HG03066 (cell line): ENCODE data around the gene COL23A1.

ENCODE experiments used
- ATAC-seq: cut with Tn5 transposase; IDR thresholded peaks from one replicate; pipeline ENCODE4 v1.9.1; 2021; ENCODE audit warnings: low read depth; ENCODE audit not compliant: unreplicated experiment

COL23A1 gene

DNA sequence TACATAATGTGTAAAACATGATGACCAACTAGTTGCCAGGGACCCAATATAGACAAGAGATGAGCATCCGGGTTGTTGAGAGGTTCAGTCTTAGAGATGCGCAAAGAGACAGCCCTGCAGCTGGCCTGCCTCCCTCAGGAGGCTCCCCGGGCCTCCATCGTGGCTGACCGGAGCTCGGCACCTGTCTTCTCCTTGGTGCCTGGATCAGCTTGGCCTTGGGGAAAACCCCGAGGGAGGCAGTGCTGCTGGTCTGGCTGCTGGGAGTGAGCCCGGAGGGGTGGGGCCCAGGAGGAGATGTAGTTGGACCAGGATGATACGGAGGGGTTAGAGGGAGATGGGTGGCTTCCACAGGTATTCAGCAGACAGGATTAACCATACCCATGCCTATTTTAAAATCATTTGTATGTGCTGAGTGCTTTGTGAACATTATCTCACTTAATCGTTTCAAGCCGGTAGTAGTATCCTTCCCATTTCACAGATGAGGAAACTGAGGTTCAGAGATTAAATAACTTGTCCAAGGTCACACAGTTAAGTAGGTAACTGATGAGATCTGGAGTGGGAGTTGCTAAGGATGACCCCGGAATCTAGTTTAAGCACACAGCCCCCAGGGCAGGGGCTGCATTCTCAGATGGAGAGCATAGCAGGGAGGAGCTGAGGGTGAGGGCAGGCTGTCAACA lies 173.8 kb downstream of the COL23A1 start:
- ATAC-seq = no peak

DNA sequence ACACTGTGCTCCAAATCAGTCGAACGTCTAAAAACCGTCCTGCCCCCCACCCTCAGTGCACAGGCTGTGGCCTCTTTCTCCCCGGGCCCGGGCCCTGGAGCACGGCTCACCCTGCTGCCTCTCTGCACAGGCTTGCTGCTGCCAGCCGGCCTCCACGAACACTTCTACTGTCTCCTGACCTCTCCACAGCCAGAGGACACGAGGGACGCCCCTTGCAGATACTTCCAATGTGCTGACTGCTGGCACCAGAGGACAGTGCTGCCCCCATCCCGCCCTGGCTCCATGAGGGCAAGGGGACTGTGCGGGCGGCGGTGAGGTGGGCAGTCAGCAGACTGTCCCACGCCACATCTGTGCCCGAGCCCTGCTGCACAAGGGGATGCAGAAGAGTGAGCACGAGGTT lies 174.8 kb downstream of the COL23A1 start:
- ATAC-seq = no peak

DNA sequence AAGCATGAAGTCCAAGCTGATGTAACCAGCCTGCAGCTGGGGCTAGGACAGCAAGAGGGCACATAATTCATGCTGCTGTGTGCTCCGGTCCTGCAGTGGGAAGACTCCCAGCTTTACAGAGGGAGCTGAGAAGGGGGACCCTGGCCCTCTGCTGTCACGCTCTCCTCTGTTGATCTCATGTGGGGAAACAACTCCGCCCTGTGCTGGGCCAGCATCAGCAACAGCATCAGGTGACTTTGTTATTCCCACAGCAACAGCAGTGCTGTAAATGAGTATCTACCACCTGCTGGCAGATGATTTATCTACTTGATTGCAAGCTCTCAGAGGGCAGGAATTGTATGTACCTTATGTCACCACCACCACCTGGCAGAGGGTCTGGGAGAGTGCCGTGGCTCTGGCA lies 176.2 kb downstream of the COL23A1 start:
- no peak for ATAC-seq

GRCh38 chr5:178411083-178411482 lies 179.1 kb downstream of the COL23A1 start:
- ATAC-seq = no peak

- no peak for ATAC-seq
Observed at GRCh38 chr5:178407646-178408045, 182.5 kb downstream of the COL23A1 start.

DNA sequence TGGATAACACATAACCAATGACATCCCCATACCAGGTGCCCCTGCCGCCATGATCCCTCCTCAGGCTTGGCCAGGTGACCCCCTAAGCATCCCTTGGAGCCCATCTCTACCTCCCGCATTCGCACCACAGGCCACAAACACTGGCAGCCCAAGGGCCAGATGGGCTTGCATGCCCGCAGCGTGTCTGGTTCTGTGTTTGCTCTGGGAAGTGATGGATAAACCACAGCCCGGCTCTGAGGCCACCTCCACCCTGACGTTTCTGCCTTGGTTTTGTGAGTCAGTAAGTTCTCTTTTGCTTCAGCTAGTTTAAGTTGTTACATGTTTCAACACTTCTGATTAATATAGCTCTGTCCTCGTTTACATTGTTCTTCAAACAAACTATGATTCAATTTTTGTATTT lies 185.2 kb downstream of the COL23A1 start:
- no peak for ATAC-seq

GRCh38 chr5:178403956-178404600 lies 186.1 kb downstream of the COL23A1 start:
- no peak for ATAC-seq

- ATAC-seq = no peak
Observed at GRCh38 chr5:178403351-178403750, 186.8 kb downstream of the COL23A1 start.

GRCh38 chr5:178399701-178400095 lies 190.5 kb downstream of the COL23A1 start:
- ATAC-seq = no peak

- no peak for ATAC-seq
Observed at GRCh38 chr5:178398901-178399700, 191.1 kb downstream of the COL23A1 start.

DNA sequence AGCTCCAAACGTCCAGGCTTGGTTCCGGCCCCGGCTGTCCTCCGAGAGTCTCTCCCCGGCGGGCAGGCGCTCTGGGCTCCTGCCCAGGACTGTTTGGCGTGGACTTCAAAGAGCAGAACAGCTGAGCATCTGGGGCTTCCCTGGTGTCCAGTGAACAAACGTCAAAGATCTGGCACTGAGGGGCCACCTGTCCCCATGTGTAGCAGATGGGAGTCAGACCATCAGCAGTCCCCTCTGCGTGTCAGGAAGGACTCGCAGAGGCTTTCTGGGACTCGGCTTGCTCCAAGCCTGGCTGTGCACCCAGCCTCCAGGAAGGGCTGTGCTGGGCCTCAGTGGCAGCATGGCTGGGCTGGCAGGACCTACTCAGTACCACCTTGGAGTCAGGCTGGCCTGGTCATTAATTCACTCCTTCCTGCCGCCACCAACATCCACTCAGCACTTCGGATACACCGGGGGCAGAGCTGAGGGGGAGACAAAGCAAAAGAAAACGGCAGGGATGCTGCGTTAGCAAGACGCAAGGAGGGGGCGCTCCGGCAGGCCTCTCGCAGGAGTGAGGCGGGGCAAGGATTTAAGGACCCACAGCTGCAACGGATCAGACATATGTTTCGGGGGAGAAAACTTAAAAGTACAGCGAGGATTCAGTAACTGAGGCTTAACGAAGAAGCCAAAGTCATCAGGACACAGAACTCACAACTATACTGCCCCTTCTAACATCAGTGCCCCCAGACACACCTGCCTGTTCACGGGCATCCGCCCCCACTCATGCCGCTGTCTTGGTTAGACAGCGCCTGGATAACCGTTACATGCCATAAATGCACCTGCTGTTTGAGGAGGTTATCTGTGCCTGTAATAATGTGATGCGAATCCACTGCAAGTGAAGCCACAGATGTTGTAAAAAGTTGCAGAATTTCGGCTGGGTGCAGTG lies 193.1 kb downstream of the COL23A1 start:
- no peak for ATAC-seq

- ATAC-seq = no peak
Observed at GRCh38 chr5:178394074-178394473, 196.1 kb downstream of the COL23A1 start.

GRCh38 chr5:178392931-178393394 lies 197.2 kb downstream of the COL23A1 start:
- no peak for ATAC-seq

DNA sequence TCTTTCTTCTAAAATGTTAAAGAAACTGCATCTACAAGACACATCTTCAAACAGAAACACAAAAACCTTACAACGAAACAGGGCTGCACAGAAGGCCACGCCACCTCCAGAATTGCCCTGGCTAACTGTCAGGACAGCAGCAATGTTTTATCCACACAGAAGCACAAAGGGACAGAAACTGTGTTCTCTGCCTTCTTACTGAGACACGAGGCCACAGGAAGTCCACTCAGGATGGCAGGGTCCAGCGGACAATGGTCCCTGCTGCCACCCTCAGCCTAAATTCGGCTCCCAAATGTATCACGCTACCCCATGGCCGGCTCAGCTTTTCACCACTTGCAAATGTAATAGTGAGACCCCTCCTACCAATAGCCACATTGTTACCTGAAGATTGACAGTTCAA lies 197.8 kb downstream of the COL23A1 start:
- no peak for ATAC-seq

DNA sequence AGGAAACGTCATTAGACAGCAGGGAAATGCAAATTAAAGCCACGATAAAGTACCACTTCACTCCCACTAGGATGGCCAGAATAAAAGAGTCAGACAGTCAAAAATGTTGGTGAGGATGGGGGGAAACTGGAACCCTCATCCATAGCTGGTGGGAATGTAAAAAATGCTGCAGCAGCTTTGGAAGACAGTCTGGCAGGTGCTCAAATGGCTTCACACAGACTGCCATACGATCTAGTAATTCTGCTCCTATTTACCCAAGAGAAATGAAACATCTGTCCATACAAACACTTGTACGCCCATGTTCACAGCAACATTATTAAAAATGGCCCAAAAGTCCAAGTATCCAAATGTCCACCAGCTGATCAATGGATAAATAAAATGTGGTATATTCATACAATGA lies 198.7 kb downstream of the COL23A1 start:
- no peak for ATAC-seq

DNA sequence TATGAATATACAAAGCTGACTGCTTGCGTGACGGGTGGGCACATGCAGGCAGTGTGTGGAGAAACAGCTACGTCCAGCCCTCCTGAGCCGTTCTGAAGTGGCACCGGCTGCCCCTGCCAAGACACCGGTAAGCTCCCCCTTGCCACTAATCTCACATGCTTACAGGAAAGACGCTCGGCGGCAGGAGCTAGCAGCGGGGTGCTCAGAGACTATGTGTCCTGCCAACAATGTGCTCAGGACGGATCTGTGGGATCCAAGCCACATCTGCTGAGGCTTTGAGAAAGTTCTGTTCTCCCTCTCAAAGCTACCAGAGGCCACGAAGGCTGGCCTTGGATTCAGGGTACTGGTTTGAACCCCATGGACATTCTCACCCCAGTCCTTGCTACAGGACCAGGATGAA lies 200.4 kb downstream of the COL23A1 start:
- ATAC-seq = no peak

DNA sequence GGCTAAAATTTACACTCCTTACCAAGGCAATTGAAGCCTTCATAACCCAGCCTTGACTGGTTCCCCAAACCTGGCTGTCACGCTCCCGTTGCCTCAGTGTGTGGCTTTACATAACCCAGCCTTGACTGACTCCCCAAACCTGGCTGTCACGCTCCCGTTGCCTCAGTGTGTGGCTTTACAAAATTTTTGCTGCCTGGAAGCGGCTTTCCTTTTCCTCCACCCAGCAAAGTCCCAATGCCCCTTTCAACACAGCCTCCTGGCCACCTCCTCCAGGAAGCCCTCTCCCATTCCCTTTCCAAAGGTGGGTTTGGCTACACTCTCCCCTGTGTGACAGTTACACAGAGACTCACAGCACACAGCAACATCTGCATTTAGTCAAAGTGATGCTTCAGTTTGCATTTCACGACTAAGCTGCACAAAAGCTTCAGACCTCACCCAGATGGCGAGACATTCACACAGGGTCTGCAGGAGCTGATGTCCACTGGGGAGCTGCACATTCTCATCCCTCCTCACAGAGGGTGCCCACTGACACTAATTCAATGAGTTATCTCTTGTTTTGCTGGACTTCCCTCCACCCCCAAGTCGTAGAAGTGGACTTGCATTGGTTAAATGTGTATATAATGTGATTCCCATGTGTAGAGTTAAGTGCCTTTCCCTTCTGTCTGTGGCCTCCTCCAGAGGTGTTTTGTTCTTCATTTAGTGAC lies 201.0 kb downstream of the COL23A1 start:
- ATAC-seq = no peak

GRCh38 chr5:178388386-178389025 lies 201.7 kb downstream of the COL23A1 start:
- ATAC-seq = no peak

- ATAC-seq = no peak
Observed at GRCh38 chr5:178387856-178388190, 202.4 kb downstream of the COL23A1 start.
